Measurements from ENCODE around the gene SMCR8. TPM values are rescaled to one million over a fixed set of nuclear protein-coding genes. Genes with fewer than 3 reads are reported as not detected.

The SMCR8 gene
- total RNA-seq, 2 experiments from 2014 or later: 12.9 to 13.7 TPM

DNA sequence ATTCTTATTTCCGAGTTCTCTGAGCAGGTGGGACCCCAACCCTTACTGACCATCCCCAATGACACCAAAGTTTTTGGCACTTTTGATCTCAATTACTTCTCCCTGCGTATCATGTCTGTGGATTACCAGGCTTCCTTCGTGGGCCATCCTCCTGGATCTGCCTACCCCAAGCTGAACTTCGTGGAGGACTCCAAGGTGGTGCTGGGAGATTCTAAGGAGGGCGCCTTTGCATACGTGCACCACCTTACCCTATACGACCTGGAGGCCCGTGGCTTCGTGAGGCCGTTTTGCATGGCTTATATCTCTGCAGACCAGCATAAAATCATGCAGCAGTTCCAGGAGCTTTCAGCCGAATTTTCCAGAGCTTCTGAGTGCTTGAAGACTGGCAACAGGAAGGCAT lies 868 bp downstream of the SMCR8 start:
- DNase-seq (no peak), ATAC-seq (no peak)
- intact Hi-C loops (cut with micrococcal nuclease): no loop called here
- CTCF ChIA-PET: interaction anchor here (1.4 kb wide), 1 partner anchor 11 kb away, joined by 3 read pairs; no protein-coding TSS in a partner anchor
- Mint-ChIP-seq H3K36me3 (ENCODE audit: low read depth) (peaks cover 49% of the 10 kb centered on the region), H3K9me3 (peaks cover 2% of the 10 kb centered on the region), H3K27me3 (no peaks in the 10 kb centered on the region), H3K27ac (peak overlapping the region; percentile 100), H3K4me1 (ENCODE audit: low read depth) (peaks cover 73% of the 10 kb centered on the region), H3K4me3 (peak overlapping the region; percentile 98)
- TF ChIP-seq, protein P1, sequence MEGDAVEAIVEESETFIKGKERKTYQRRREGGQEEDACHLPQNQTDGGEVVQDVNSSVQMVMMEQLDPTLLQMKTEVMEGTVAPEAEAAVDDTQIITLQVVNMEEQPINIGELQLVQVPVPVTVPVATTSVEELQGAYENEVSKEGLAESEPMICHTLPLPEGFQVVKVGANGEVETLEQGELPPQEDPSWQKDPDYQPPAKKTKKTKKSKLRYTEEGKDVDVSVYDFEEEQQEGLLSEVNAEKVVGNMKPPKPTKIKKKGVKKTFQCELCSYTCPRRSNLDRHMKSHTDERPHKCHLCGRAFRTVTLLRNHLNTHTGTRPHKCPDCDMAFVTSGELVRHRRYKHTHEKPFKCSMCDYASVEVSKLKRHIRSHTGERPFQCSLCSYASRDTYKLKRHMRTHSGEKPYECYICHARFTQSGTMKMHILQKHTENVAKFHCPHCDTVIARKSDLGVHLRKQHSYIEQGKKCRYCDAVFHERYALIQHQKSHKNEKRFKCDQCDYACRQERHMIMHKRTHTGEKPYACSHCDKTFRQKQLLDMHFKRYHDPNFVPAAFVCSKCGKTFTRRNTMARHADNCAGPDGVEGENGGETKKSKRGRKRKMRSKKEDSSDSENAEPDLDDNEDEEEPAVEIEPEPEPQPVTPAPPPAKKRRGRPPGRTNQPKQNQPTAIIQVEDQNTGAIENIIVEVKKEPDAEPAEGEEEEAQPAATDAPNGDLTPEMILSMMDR (IDR thresholded peaks at IDR 0.05): no peak
- POLR2A ChIA-PET: interaction anchor here (0.6 kb wide), 1 partner anchor 44 kb away, joined by 4 read pairs; no protein-coding TSS in a partner anchor

DNA sequence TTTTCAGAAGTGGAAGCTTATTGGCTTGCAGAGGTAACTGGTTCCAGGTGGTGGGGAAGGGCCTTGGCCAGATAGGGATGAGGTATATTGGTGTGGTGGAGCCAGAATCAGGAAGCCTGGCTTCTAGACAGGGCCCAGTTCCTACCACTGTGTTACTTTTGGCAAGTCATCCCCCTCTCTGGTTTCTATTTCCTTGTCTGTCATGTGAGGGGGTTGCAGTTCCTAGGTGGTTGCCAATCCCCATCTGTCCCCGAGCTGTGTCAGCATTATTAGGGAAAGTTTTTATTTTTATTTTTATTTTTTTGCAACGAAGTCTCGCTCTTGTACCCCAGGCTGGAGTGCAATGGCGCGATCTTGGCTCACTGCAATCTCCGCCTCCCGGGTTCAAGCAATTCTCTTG lies 3.0 kb downstream of the SMCR8 start:
- H3K9me3 Mint-ChIP-seq: peaks cover 2% of the 10 kb centered on the region
- no peak for ATAC-seq
- peaks cover 59% of the 10 kb centered on the region for H3K4me1 Mint-ChIP-seq (ENCODE audit: low read depth)
- H3K27me3 Mint-ChIP-seq: no peaks in the 10 kb centered on the region
- H3K4me3 Mint-ChIP-seq: peak overlapping the region; percentile 21
- CTCF ChIA-PET: no interaction called here
- H3K27ac Mint-ChIP-seq: peak overlapping the region; percentile 67
- no peak for DNase-seq
- intact Hi-C loops (cut with micrococcal nuclease): no loop called here
- peaks cover 36% of the 10 kb centered on the region for H3K36me3 Mint-ChIP-seq (ENCODE audit: low read depth)
- POLR2A ChIA-PET: interaction anchor here (0.9 to 1.3 kb wide), 4 partner anchors 9 to 94 kb away, joined by 3 to 4 read pairs (median 3); no protein-coding TSS in a partner anchor
- TF ChIP-seq, protein P1 (IDR thresholded peaks at IDR 0.05): no peak

DNA sequence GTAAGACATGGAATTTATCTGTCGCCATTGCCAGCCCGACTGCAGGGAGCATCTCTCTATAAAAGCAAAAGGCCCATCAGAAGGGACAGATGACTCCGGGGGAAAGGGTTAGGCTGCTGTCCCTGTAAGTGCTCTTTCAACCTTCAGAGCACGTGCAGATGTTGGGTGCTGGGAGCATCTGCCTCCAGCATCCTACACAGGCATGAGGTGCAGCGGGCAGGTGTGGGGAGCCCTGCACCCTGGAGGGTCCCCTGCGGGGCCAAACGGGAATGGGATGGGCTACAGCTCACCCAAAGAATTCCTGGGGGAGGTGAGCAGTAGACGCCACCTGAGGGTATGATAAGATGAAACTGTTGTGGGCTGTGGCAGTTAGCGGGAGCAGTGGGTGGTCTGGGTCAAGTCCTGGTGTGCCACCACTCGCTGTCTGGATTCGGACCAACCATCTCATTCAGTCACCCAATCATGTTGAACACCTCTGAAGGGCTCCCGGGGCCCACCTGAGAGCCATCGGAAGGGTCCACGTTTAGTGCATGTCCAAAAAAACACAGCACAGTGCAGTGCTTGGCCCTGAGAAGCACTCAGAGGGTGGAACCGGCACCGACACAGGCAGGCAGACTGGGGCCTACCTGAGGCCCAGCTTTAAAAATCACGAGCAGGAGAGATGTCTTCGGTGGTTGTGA lies 3.8 kb downstream of the SMCR8 start:
- intact Hi-C loops (cut with micrococcal nuclease): no loop called here
- CTCF ChIA-PET: no interaction called here
- no peak overlapping the region for H3K27ac Mint-ChIP-seq

DNA sequence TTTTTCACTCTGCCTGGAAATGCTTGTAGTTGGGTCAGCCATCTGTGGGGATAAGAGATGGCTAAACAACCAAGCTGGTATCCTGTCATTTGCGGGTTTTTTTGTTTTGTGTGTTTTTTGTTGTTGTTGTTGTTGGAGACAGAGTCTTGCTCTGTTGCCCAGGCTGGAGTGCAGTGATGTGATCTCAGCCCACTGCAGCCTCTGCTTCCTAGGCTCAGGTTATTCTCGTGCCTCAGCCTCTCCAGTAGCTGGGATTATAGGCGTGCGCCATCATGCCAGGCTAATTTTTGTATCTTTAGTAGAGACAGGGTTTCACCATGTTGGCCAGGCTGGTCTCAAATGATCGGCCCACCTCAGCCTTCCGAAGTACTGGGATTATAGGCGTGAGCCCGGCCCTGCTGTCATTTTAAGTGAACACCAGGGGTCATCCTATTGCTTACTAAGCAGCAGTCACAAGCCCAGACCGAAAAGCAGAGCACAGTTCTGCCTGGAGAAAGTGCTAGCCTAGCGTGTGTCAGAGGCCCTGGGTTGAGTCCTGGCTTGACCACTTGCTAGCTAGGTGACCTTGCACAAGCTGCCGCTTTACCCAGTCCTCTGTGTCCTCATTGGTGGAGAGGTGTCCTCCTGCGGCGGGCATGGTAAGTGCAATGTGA lies 4.6 kb downstream of the SMCR8 start:
- peak overlapping the region; percentile 34 for H3K27ac Mint-ChIP-seq
- TF ChIP-seq, protein P1 (IDR thresholded peaks at IDR 0.05): peak; percentile 39
- POLR2A ChIA-PET: interaction anchor here (0.7 to 1.2 kb wide), 2 partner anchors 13 to 54 kb away, joined by 3 read pairs; no protein-coding TSS in a partner anchor
- ATAC-seq (no peak), DNase-seq (peak; percentile 30)
- peaks cover 28% of the 10 kb centered on the region for H3K36me3 Mint-ChIP-seq (ENCODE audit: low read depth)
- H3K4me1 Mint-ChIP-seq (ENCODE audit: low read depth): peaks cover 56% of the 10 kb centered on the region
- CTCF ChIA-PET: interaction anchor here (1.0 kb wide), 1 partner anchor 71 kb away, joined by 3 read pairs; no protein-coding TSS in a partner anchor
- no peaks in the 10 kb centered on the region for H3K27me3 Mint-ChIP-seq
- intact Hi-C loops (cut with micrococcal nuclease): no loop called here
- no peak overlapping the region for H3K4me3 Mint-ChIP-seq
- H3K9me3 Mint-ChIP-seq: peaks cover 2% of the 10 kb centered on the region

More for the DNA sequence above, 3.8 kb downstream of the SMCR8 start:
- H3K9me3 Mint-ChIP-seq: peaks cover 2% of the 10 kb centered on the region
- no peak for DNase-seq
- H3K27me3 Mint-ChIP-seq: no peaks in the 10 kb centered on the region
- H3K4me1 Mint-ChIP-seq (ENCODE audit: low read depth): peaks cover 54% of the 10 kb centered on the region
- TF ChIP-seq, protein P1 (IDR thresholded peaks at IDR 0.05): no peak
- H3K4me3 Mint-ChIP-seq: no peak overlapping the region
- H3K36me3 Mint-ChIP-seq (ENCODE audit: low read depth): peaks cover 30% of the 10 kb centered on the region
- no peak for ATAC-seq
- POLR2A ChIA-PET: no interaction called here

DNA sequence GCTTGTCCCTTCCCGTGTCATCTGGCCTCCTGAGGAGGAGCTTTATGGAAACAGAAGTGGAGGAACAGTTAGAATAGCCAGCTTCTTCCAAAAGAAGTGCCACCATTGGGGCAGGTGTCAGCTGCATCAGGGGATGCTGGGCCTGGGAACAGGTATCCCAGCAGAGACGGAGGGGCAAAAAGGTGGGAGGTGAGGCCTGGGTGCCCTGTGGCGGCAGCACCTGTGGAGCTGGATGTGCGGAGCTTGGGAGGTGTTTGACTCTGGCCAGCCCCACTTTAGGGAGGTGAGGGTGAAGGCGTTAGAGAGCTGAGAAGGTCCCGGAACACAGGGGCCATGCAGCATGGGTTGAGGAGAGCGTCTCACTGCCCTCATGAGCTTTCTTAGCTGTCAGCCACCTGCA lies 5.2 kb downstream of the SMCR8 start:
- CTCF ChIA-PET: interaction anchor here (1.0 to 1.2 kb wide), 3 partner anchors 20 to 306 kb away, joined by 3 read pairs; no protein-coding TSS in a partner anchor
- no peaks in the 10 kb centered on the region for H3K27me3 Mint-ChIP-seq
- peaks cover 2% of the 10 kb centered on the region for H3K9me3 Mint-ChIP-seq
- POLR2A ChIA-PET: interaction anchor here (0.7 to 1.7 kb wide), 3 partner anchors 14 to 55 kb away, joined by 3 to 5 read pairs (median 3); no protein-coding TSS in a partner anchor
- TF ChIP-seq, protein P1 (IDR thresholded peaks at IDR 0.05): no peak
- no peak overlapping the region for H3K4me3 Mint-ChIP-seq
- intact Hi-C loops (cut with micrococcal nuclease): no loop called here
- H3K27ac Mint-ChIP-seq: peak overlapping the region; percentile 34
- ATAC-seq (no peak), DNase-seq (no peak)
- H3K36me3 Mint-ChIP-seq (ENCODE audit: low read depth): peaks cover 30% of the 10 kb centered on the region
- peaks cover 57% of the 10 kb centered on the region for H3K4me1 Mint-ChIP-seq (ENCODE audit: low read depth)
